Keratinocyte (primary cell): ENCODE results near the gene HDAC8.

Experiments used
- CTCF ChIP-seq, 3 experiments: IDR thresholded peaks in 1 of 3; conservative IDR thresholded peaks in 1 of 3; optimal IDR thresholded peaks in 1 of 3; 2 replicates in 2 of 3; 3 replicates in 1 of 3; pipeline versions ENCODE3 to v1.5.1; 2011; ENCODE audit warnings: low read length in 3 of 3, mild to moderate bottlenecking in 3 of 3, moderate library complexity in 2 of 3, control low read depth in 1 of 3, inconsistent platforms in 1 of 3; ENCODE audit not compliant: insufficient read depth in 2 of 3; ENCODE audit errors: extremely low read depth in 1 of 3
- EZH2 ChIP-seq: IDR thresholded peaks from one replicate; pipeline ENCODE4 v1.6.1; 2012; ENCODE audit warnings: inconsistent platforms, mild to moderate bottlenecking, low read length, moderate library complexity

DNA sequence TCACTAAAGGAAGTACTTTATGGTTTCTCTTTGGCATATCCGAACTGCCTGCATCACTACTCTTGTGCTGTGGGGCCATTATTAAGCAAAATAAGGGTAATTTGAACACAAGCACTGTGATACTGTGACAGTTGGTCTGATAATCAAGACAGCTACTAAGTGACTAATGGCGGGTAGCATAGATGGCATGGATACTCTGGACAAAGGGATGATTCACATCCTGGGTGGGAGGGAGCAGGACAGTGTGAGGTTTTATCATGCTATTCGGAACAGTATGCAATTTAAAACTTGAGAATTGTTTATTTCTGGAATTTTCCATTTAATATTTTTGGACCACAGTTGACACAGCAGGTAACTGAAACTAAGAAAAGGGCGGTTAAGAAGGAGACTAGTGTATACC lies 214.3 kb downstream of the HDAC8 start:
- TF ChIP-seq CTCF (optimal IDR thresholded peaks at IDR 0.05 in 1 of 3, IDR thresholded peaks at IDR 0.05 in 1 of 3, conservative IDR thresholded peaks at IDR 0.05 in 1 of 3; ENCODE audit: extremely low read depth in 1 of 3, insufficient read depth in 2 of 3, low read length in 3 of 3) (no peak), EZH2 (no peak)
